ENCODE results near the gene SMYD3.

The SMYD3 gene

DNA sequence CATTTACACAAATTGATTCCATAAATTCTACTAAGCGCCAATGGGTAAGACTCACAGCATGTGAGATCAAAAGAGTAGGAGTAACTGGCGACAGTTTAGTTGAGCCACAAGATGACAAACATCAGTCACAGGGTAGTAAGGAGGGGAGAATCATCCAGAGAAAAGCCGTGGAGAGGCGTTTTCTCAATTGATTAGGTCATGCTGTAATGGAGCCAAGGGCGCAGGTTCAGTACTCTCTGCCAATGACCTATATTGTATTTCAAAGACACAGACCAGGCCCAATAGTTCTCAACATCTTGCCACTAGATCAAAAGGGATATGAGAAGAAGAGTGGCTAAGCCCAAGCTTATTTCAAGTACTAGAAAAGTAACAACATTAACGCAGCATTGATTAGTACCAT, 467.5 kb downstream of the SMYD3 start:
- no peak for TF ChIP-seq TAF1 (IDR thresholded peaks at IDR 0.05; ENCODE audit: borderline replicate concordance, insufficient read depth, low read length)
- TF ChIP-seq FOXP2 (optimal IDR thresholded peaks at IDR 0.05; ENCODE audit: borderline replicate concordance, extremely low read depth, extremely low read length, insufficient read depth): no peak
- TF ChIP-seq POLR2AphosphoS5 (IDR thresholded peaks at IDR 0.05; ENCODE audit: low read depth, low read length): no peak
- TF ChIP-seq, protein P1, sequence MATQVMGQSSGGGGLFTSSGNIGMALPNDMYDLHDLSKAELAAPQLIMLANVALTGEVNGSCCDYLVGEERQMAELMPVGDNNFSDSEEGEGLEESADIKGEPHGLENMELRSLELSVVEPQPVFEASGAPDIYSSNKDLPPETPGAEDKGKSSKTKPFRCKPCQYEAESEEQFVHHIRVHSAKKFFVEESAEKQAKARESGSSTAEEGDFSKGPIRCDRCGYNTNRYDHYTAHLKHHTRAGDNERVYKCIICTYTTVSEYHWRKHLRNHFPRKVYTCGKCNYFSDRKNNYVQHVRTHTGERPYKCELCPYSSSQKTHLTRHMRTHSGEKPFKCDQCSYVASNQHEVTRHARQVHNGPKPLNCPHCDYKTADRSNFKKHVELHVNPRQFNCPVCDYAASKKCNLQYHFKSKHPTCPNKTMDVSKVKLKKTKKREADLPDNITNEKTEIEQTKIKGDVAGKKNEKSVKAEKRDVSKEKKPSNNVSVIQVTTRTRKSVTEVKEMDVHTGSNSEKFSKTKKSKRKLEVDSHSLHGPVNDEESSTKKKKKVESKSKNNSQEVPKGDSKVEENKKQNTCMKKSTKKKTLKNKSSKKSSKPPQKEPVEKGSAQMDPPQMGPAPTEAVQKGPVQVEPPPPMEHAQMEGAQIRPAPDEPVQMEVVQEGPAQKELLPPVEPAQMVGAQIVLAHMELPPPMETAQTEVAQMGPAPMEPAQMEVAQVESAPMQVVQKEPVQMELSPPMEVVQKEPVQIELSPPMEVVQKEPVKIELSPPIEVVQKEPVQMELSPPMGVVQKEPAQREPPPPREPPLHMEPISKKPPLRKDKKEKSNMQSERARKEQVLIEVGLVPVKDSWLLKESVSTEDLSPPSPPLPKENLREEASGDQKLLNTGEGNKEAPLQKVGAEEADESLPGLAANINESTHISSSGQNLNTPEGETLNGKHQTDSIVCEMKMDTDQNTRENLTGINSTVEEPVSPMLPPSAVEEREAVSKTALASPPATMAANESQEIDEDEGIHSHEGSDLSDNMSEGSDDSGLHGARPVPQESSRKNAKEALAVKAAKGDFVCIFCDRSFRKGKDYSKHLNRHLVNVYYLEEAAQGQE (IDR thresholded peaks at IDR 0.05; ENCODE audit: insufficient read depth in 1 of 2, low read depth in 2 of 2, low read length in 2 of 2): no peak
- no peak for TF ChIP-seq SIN3A (IDR thresholded peaks at IDR 0.05; ENCODE audit: borderline replicate concordance, insufficient read depth, low read length)

DNA sequence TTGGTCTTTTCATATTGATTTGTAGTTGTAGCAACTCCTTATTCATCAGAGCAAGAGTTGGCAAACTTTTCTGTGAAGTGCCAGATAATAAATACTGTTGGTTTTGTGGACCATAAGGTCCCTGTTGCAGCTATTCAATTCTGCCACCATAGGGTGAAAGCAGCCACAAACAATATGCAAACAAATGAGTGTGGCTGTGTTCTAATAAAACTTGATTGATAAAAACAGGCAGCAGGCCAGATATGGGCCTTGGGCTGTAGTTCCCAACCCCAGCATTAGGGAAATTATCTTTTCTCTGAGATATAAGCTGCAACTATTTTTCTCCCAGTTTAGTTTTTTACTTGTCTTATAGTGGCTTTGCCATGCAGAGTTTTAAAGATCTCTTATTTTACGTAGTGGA, 469.2 kb downstream of the SMYD3 start:
- TF ChIP-seq SIN3A (IDR thresholded peaks at IDR 0.05; ENCODE audit: borderline replicate concordance, insufficient read depth, low read length) (no peak), POLR2AphosphoS5 (IDR thresholded peaks at IDR 0.05; ENCODE audit: low read depth, low read length) (no peak), FOXP2 (optimal IDR thresholded peaks at IDR 0.05; ENCODE audit: borderline replicate concordance, extremely low read depth, extremely low read length, insufficient read depth) (no peak), TAF1 (IDR thresholded peaks at IDR 0.05; ENCODE audit: borderline replicate concordance, insufficient read depth, low read length) (no peak)
- TF ChIP-seq, protein P1 (IDR thresholded peaks at IDR 0.05; ENCODE audit: insufficient read depth in 1 of 2, low read depth in 2 of 2, low read length in 2 of 2): no peak

DNA sequence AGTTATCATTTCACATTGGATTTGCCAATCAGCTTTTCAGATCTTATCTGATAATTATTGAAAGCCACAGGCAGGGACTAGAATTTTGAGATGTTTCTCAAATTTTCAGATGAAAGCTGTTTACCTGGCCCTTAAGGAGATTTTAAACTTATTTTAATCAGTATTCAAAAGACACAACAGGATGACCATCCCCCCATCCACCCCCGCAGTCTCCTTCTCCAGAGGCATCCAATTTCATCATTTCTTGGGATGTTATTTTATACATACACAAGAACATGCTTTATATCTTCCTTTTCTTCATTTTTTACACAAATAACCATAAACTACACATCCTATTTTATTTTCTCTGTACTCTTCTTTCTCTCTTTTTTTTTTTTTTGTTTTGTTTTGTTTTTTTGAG, 470.9 kb downstream of the SMYD3 start:
- no peak for TF ChIP-seq FOXP2 (optimal IDR thresholded peaks at IDR 0.05; ENCODE audit: borderline replicate concordance, extremely low read depth, extremely low read length, insufficient read depth)

DNA sequence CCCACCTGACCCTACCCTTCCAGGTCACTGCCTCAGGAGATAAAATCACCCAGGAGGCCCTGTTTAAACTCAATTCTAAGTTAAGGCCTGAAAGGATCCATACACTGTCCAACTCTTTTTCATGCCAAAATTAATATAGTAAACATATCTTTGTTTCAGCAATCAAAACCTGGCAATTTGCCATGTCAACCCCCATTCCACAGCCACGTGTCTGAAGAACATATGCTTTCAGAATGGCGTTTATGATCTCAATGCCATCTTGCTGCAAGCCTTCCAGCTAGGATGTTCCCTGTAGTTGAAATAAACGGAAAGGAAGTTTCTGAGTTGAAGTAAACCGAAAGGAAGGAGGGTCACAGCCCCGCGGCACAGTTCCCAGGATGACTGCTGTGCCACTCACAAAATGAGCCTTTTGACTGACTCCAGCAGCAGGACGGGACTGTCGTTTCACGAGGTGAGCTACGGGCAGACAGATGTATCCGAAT, 472.0 kb downstream of the SMYD3 start:
- TF ChIP-seq POLR2AphosphoS5 (IDR thresholded peaks at IDR 0.05; ENCODE audit: low read depth, low read length): no peak

DNA sequence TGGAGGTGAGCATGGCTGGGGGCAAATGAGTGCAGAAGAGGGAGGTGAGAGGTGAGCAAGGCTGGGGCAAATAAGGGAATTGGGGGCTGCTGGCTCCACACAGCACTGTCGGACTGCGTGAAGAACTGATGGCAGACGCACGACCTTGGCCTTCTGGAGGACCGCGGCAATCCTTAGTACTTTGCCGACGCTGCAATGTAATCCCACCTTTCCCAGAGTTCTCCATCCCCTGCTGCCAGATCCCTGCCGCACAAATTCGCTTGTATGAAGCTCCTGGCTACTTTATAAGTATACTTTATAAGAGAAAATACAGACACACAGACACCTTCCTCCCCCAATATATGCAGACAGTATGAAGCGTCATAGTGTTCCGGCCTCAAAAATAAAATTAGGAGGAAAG, 472.4 kb downstream of the SMYD3 start:
- TF ChIP-seq POLR2AphosphoS5 (IDR thresholded peaks at IDR 0.05; ENCODE audit: low read depth, low read length) (no peak), FOXP2 (optimal IDR thresholded peaks at IDR 0.05; ENCODE audit: borderline replicate concordance, extremely low read depth, extremely low read length, insufficient read depth) (no peak), SIN3A (IDR thresholded peaks at IDR 0.05; ENCODE audit: borderline replicate concordance, insufficient read depth, low read length) (no peak), TAF1 (IDR thresholded peaks at IDR 0.05; ENCODE audit: borderline replicate concordance, insufficient read depth, low read length) (no peak)
- TF ChIP-seq, protein P1 (IDR thresholded peaks at IDR 0.05; ENCODE audit: insufficient read depth in 1 of 2, low read depth in 2 of 2, low read length in 2 of 2): no peak

DNA sequence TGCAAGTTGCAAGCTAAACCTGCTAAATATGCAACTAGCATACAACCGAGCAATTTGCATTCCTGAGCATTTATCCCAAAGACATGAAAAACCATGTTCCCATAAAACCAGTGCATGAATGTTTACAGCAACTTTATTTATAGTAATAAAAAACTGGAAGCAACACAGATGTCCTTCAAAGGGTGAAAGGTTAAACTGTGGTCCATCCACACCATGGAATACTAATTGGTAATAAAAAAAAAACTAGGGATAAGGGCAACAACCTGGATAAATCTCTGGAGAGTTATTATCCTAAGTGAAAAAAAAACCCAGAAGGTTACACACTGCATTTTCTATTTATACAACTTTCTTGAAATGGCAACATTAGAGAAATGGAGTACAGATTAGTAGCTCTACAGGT, 474.1 kb downstream of the SMYD3 start:
- TF ChIP-seq SIN3A (IDR thresholded peaks at IDR 0.05; ENCODE audit: borderline replicate concordance, insufficient read depth, low read length) (no peak), POLR2AphosphoS5 (IDR thresholded peaks at IDR 0.05; ENCODE audit: low read depth, low read length) (no peak), FOXP2 (optimal IDR thresholded peaks at IDR 0.05; ENCODE audit: borderline replicate concordance, extremely low read depth, extremely low read length, insufficient read depth) (no peak), TAF1 (IDR thresholded peaks at IDR 0.05; ENCODE audit: borderline replicate concordance, insufficient read depth, low read length) (no peak)
- TF ChIP-seq, protein P1 (IDR thresholded peaks at IDR 0.05; ENCODE audit: insufficient read depth in 1 of 2, low read depth in 2 of 2, low read length in 2 of 2): no peak
